Adrenal gland (tissue), 5 donors: Measurements from ENCODE around the gene TMEM63B.

Experiments used
- CTCF ChIP-seq, 6 experiments: fragments of 450-650 bp in 4 of 6; fragments of 200-600 bp in 2 of 6; sonication (generic) in 1 of 6; IDR thresholded peaks; 1 replicate in 5 of 6; 2 replicates in 1 of 6; pipeline versions ENCODE4 v1.5.1 to v1.8.0; 2016 to 2021; ENCODE audit warnings: antibody characterized with exemption in 6 of 6, mild to moderate bottlenecking in 2 of 6, moderate library complexity in 1 of 6
- POLR2A ChIP-seq, 2 donors: fragments of 450-650 bp; IDR thresholded peaks; one replicate each; pipeline ENCODE4 v1.6.1; 2017; ENCODE audit warnings: antibody characterized with exemption in 2 of 2, mild to moderate bottlenecking in 2 of 2, moderate library complexity in 1 of 2
- donor health status: DM: no; HTN: no; CAD: no.

- TF ChIP-seq CTCF (IDR thresholded peaks at IDR 0.05) (no peak), POLR2A (IDR thresholded peaks at IDR 0.05) (no peak)
Measured at GRCh38 chr6:44093750-44094402, 33.5 kb upstream of the TMEM63B start.
